Small intestine (tissue), 7 donors: ENCODE data around the gene ADCY3. TPM values are rescaled to one million over a fixed set of nuclear protein-coding genes. Genes with fewer than 3 reads are reported as not detected.

Experiments
- DNase-seq, 2 donors: peaks; one replicate each; pipeline versions ENCODE4 v3.0.0 to v3.0.0-alpha.2; 2013
- FAIRE-seq: peaks from 2 replicates; lab custom pipeline; 2012; peaks lifted over from hg19 to GRCh38; lab: Jason Lieb, UNC
- H3K27ac ChIP-seq, 3 donors: one replicate each; pipeline ENCODE4 v1.5.1; 2013; ENCODE audit warnings: low read length in 2 of 3, mild to moderate bottlenecking in 2 of 3, control low read depth in 1 of 3, inconsistent platforms in 1 of 3, low read depth in 1 of 3, moderate library complexity in 1 of 3
- H3K27me3 ChIP-seq, 3 donors: one replicate each; pipeline ENCODE4 v1.6.1; 2013; ENCODE audit warnings: low read length in 3 of 3, inconsistent platforms in 1 of 3; ENCODE audit not compliant: control insufficient read depth in 3 of 3, insufficient read depth in 3 of 3
- H3K36me3 ChIP-seq, 3 donors: one replicate each; pipeline ENCODE4 v1.6.1; 2013; ENCODE audit warnings: low read length in 3 of 3, inconsistent platforms in 1 of 3, low read depth in 1 of 3, mild to moderate bottlenecking in 1 of 3, moderate library complexity in 1 of 3; ENCODE audit not compliant: control insufficient read depth in 3 of 3, insufficient read depth in 2 of 3
- H3K4me1 ChIP-seq, 3 donors: one replicate each; pipeline ENCODE4 v1.6.1; 2013; ENCODE audit warnings: low read length in 2 of 3, inconsistent platforms in 1 of 3, low read depth in 1 of 3, mild to moderate bottlenecking in 1 of 3, moderate library complexity in 1 of 3; ENCODE audit not compliant: control insufficient read depth in 3 of 3, insufficient read depth in 2 of 3
- H3K4me3 ChIP-seq, 3 donors: one replicate each; pipeline ENCODE4 v1.5.1; 2013; ENCODE audit warnings: low read length in 3 of 3, control low read depth in 1 of 3, inconsistent platforms in 1 of 3, low read depth in 1 of 3, mild to moderate bottlenecking in 1 of 3, moderate library complexity in 1 of 3
- H3K9me3 ChIP-seq, 2 donors: one replicate each; pipeline ENCODE4 v1.6.1; 2013; ENCODE audit warnings: low read depth in 1 of 2, low read length in 1 of 2; ENCODE audit not compliant: control insufficient read depth in 2 of 2, insufficient read depth in 1 of 2
- WGBS, 3 donors: extraction: QIAGEN DNeasy Blood & Tissue Kit; methylation state at CpG; one replicate each; pipeline ENCODE4 v1.1.7; 2013; 5-methylcytosine and 5-hydroxymethylcytosine counted together
- polyA plus RNA-seq, 4 donors: library from polyadenylated mRNA; stranded (reverse) in 3 of 4; unstranded in 1 of 4; fragments of 200-250 nt in 3 of 4; fragments of 120-200 nt in 1 of 4; gene quantifications; one replicate each; pipeline versions ENCODE4 v1.2.1 to v1.2.3, GENCODE V29; 2013
- donor health status: healthy with polysubstance abuse.
- donor health status: control.
- donor health status: control.
- donor health status: Bipolar disorder and iron deficiency.
- donor health status: healthy.

The ADCY3 gene
- polyA plus RNA-seq, 4 donors, result 3.6 to 36.3 (median 9.8) TPM

GRCh38 chr2:24917086-24917485, 3.0 kb downstream of the ADCY3 start:
- Histone ChIP-seq H3K4me1 (peaks cover 0 to 37% (median 2%) of the 10 kb centered on the region in 3 donors), H3K36me3 (peaks cover 0 to 37% (median 0%) of the 10 kb centered on the region in 3 donors), H3K27me3 (no peaks in the 10 kb centered on the region), H3K27ac (no peak overlapping the region), H3K9me3 (no peaks in the 10 kb centered on the region), H3K4me3 (no peak overlapping the region)
- no peak for FAIRE-seq
- no peak for DNase-seq
- WGBS, 3 donors, result 54 to 70% (median 61%) methylated on average over 5 to 7 of the region's 7 CpGs

DNA sequence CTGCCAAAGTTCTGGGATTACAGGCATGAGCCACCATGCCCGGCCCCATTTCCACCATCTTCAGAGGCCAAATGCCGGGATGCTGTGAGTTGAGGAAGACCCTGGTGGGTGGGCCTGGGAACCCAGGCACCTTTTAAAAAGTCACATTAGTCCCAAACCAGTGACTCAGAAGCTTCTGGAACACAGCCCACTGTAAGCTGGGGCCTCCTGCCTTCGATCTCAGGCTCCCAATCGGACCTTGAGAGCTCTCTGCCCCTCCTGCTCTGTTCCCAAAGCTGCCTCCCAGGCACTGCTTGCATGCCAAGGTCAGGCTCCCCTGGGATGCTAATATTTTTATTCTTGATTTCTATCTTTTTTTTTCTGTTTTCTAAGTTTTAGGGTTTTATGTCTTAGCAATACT, 4.2 kb downstream of the ADCY3 start:
- H3K9me3 ChIP-seq, result no peaks in the 10 kb centered on the region
- peaks cover 0 to 42% (median 0%) of the 10 kb centered on the region in 3 donors for H3K36me3 ChIP-seq
- H3K4me3 ChIP-seq, result no peak overlapping the region
- WGBS, 3 donors, result 69 to 90% (median 83%) methylated on average over 4 of the region's 4 CpGs
- no peak for DNase-seq
- no peak for FAIRE-seq
- H3K4me1 ChIP-seq, result peaks cover 0 to 37% (median 4%) of the 10 kb centered on the region in 3 donors
- H3K27ac ChIP-seq, result no peak overlapping the region
- no peaks in the 10 kb centered on the region for H3K27me3 ChIP-seq

DNA sequence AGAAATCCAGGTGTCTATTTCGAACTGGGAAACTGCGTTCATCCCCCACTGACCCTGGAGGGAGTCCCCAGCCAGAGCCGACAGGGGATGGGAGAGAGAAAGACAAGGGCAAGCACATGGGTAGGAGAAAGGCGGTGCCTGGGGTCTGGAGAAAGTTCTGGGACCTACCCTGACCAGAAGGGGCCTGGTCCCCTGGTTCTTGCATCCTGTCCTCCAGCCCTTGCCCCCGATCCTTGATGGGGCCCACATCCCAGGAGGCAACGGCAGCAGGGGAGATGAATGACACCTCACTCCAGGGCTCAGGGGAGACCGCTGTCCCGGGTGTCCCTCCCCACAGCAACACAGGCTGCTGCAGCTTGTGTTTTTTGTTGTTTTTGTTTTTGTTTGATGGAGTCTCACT, 4.9 kb downstream of the ADCY3 start:
- 75 to 84% (median 79%) methylated on average over 8 of the region's 8 CpGs for whole genome bisulfite sequencing, 3 donors
- Histone ChIP-seq H3K27me3 (no peaks in the 10 kb centered on the region), H3K27ac (peak overlapping the region in 2 of 3 donors; percentile 30 to 50), H3K9me3 (peaks cover 0 to under 1% of the 10 kb centered on the region in 2 donors), H3K36me3 (peaks cover 0 to 42% (median 0%) of the 10 kb centered on the region in 3 donors), H3K4me3 (no peak overlapping the region), H3K4me1 (peaks cover 0 to 37% (median 4%) of the 10 kb centered on the region in 3 donors)
- DNase-seq (no peak), FAIRE-seq (no peak)

GRCh38 chr2:24914713-24915112, 5.3 kb downstream of the ADCY3 start:
- Histone ChIP-seq H3K27ac (peak overlapping the region in 1 of 3 donors; percentile 50), H3K36me3 (peaks cover 0 to 42% (median 0%) of the 10 kb centered on the region in 3 donors), H3K27me3 (no peaks in the 10 kb centered on the region), H3K4me3 (no peak overlapping the region), H3K9me3 (peaks cover 0 to 5% of the 10 kb centered on the region in 2 donors), H3K4me1 (peaks cover 0 to 37% (median 4%) of the 10 kb centered on the region in 3 donors)
- WGBS, 3 donors, result 38 to 63% (median 43%) methylated on average over 4 to 5 of the region's 5 CpGs
- peak; percentile 15 to 82 for DNase-seq
- FAIRE-seq, result no peak

GRCh38 chr2:24913911-24914310, 6.1 kb downstream of the ADCY3 start:
- FAIRE-seq, result no peak
- 83 to 98% (median 93%) methylated on average over 8 to 9 of the region's 9 CpGs for WGBS, 3 donors

GRCh38 chr2:24912986-24913385, 7.1 kb downstream of the ADCY3 start:
- Histone ChIP-seq H3K27ac (peak overlapping the region in 2 of 3 donors; percentile 29 to 75), H3K9me3 (peaks cover 0 to 5% of the 10 kb centered on the region in 2 donors), H3K4me3 (no peak overlapping the region), H3K36me3 (peaks cover 0 to 34% (median 0%) of the 10 kb centered on the region in 3 donors), H3K4me1 (peaks cover 4 to 32% (median 4%) of the 10 kb centered on the region in 3 donors), H3K27me3 (no peaks in the 10 kb centered on the region)
- WGBS, 3 donors, result 45 to 92% (median 77%) methylated on average over 10 of the region's 10 CpGs
- DNase-seq, result no peak
- no peak for FAIRE-seq

More at GRCh38 chr2:24913911-24914310, 6.1 kb downstream of the ADCY3 start:
- no peak overlapping the region for H3K4me3 ChIP-seq
- no peak overlapping the region for H3K27ac ChIP-seq
- H3K9me3 ChIP-seq, result peaks cover 0 to 5% of the 10 kb centered on the region in 2 donors
- peaks cover 0 to 42% (median 0%) of the 10 kb centered on the region in 3 donors for H3K36me3 ChIP-seq
- peaks cover 0 to 33% (median 4%) of the 10 kb centered on the region in 3 donors for H3K4me1 ChIP-seq
- no peaks in the 10 kb centered on the region for H3K27me3 ChIP-seq
- DNase-seq, result no peak

DNA sequence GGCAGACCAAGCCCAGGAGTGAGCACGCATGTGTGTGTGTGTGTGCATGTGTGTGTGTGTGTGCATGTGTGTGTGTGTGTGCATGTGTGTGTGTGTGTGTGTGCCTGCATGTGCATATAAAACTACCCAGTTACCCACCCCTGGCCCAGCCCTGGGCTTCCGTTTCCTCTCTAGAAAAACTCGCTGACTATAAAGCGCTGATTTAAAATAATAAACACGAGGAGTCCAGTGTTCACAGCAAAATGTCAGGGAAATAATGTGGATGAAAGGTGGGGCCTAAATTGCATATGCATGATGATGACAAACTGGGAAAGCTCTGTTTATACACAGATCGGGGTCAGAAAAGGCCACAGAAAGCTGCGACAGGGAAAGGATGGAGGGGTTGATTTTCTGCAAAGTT, 7.5 kb downstream of the ADCY3 start:
- H3K27ac ChIP-seq, result peak overlapping the region in 2 of 3 donors; percentile 36 to 75
- DNase-seq (peak in 1 of 2 donors; percentile 68), FAIRE-seq (no peak)

DNA sequence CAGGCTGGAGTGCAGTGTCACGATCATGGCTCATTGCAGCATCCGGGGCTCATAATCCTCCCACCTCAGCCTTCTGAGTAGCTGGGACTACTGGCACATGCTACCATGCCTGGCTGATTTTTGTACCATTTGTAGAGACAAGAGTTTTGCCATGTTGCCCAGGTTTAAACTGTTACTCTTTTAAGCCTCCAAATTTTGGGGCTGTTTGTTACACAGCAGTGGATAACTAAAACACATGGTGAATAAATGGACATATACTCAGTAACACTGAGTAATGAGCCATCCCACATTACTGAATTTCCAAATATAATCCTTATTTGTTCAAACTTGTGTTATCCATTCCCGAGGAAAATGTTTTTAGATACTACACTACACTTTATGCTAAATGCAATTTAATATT, 9.8 kb downstream of the ADCY3 start:
- peaks cover 0 to 5% of the 10 kb centered on the region in 2 donors for H3K9me3 ChIP-seq
- DNase-seq (no peak), FAIRE-seq (no peak)
- H3K36me3 ChIP-seq, result peaks cover 0 to 23% (median 0%) of the 10 kb centered on the region in 3 donors
- H3K4me3 ChIP-seq, result no peak overlapping the region
- H3K27me3 ChIP-seq, result no peaks in the 10 kb centered on the region
- WGBS, 3 donors, result 96 to 97% (median 97%) methylated on average over 3 of the region's 3 CpGs
- H3K27ac ChIP-seq, result no peak overlapping the region
- peaks cover 4 to 31% (median 4%) of the 10 kb centered on the region in 3 donors for H3K4me1 ChIP-seq

More for the DNA sequence above, 7.5 kb downstream of the ADCY3 start:
- Histone ChIP-seq H3K4me3 (no peak overlapping the region), H3K36me3 (peaks cover 0 to 30% (median 0%) of the 10 kb centered on the region in 3 donors), H3K4me1 (peaks cover 4 to 32% (median 4%) of the 10 kb centered on the region in 3 donors), H3K27me3 (no peaks in the 10 kb centered on the region), H3K9me3 (peaks cover 0 to 5% of the 10 kb centered on the region in 2 donors)
- WGBS, 3 donors, result 43 to 77% (median 53%) methylated on average over 7 of the region's 7 CpGs
